ENCODE data around the gene FAM131A. TPM values are rescaled to one million over a fixed set of nuclear protein-coding genes. Genes with fewer than 3 reads are reported as not detected.

FAM131A gene
- total and polyA plus RNA-seq, 2 of the 4 experiments (the other 2 are of a cell fraction), result 10.8 to 19.5 TPM

DNA sequence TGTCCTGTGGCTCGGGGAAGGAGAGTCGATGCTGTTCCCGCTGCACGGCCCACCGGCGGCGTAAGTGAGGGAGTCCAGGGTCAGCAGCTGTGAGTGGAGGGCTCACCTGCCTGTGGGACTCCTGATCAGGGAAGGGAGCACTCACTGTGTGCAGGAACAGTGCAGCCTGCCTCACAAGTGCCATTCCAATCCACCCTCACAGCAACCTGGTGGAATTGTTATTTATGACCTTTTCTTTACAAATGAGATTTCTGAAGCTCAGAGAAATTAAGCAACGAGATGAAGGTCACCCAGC is 51.5 kb downstream of the FAM131A start:
- DNase-seq (no peak), ATAC-seq (ENCODE audit: low read depth) (no peak)
- in situ Hi-C loops (cut with MboI; ENCODE audit: low sequenced_read_pairs), result no loop called here
- no peak overlapping the region for H2BK120ac ChIP-seq (ENCODE audit: low read depth, low read length)
- no peak overlapping the region for H3K27ac ChIP-seq (ENCODE audit: insufficient read depth, low read length)
- H2BK20ac ChIP-seq (ENCODE audit: low read depth, low read length), result no peak overlapping the region
- no peak overlapping the region for H4K91ac ChIP-seq (ENCODE audit: insufficient read depth, low read depth, low read length)
- no peak overlapping the region for H3K56ac ChIP-seq (ENCODE audit: extremely low read depth, insufficient read depth, low read length)
- H3K9me3 ChIP-seq (ENCODE audit: control insufficient read depth, insufficient read depth, low read length), result no peaks in the 10 kb centered on the region
- ChIA-PET POLR2A (ENCODE audit: unreplicated experiment) (no interaction called here), CTCF (no interaction called here)
- intact Hi-C loops (cut with micrococcal nuclease), result no loop called here
- no peak overlapping the region for H3K4me3 ChIP-seq (ENCODE audit: insufficient read depth, low read depth, low read length)
- peaks cover 69% of the 10 kb centered on the region for H3K27me3 ChIP-seq (ENCODE audit: control insufficient read depth, insufficient read depth, low read length)
- H4K8ac ChIP-seq (ENCODE audit: low read depth in 2 of 2, low read length in 2 of 2), result no peak overlapping the region
- no TSS peak for BruUV-seq (replicated peaks)
- no peak overlapping the region for H3K4ac ChIP-seq (ENCODE audit: low read depth, low read length)
- H2AK5ac ChIP-seq (ENCODE audit: low read depth, low read length), result no peak overlapping the region
- TF ChIP-seq, protein P1, sequence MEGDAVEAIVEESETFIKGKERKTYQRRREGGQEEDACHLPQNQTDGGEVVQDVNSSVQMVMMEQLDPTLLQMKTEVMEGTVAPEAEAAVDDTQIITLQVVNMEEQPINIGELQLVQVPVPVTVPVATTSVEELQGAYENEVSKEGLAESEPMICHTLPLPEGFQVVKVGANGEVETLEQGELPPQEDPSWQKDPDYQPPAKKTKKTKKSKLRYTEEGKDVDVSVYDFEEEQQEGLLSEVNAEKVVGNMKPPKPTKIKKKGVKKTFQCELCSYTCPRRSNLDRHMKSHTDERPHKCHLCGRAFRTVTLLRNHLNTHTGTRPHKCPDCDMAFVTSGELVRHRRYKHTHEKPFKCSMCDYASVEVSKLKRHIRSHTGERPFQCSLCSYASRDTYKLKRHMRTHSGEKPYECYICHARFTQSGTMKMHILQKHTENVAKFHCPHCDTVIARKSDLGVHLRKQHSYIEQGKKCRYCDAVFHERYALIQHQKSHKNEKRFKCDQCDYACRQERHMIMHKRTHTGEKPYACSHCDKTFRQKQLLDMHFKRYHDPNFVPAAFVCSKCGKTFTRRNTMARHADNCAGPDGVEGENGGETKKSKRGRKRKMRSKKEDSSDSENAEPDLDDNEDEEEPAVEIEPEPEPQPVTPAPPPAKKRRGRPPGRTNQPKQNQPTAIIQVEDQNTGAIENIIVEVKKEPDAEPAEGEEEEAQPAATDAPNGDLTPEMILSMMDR (conservative IDR thresholded peaks at IDR 0.05; ENCODE audit: low read depth, low read length), result no peak
- TF ChIP-seq RAD21 (IDR thresholded peaks at IDR 0.05; ENCODE audit: low read length) (no peak), MAZ (IDR thresholded peaks at IDR 0.05; ENCODE audit: borderline replicate concordance, low read depth, low read length) (no peak)
- H2BK15ac ChIP-seq (ENCODE audit: low read depth, low read length), result no peak overlapping the region
- no peak overlapping the region for H3K18ac ChIP-seq (ENCODE audit: low read depth, low read length)
- H3K4me2 ChIP-seq (ENCODE audit: low read depth, low read length), result no peak overlapping the region
- H3K9ac ChIP-seq (ENCODE audit: low read depth, low read length), result no peak overlapping the region
- H3K4me1 ChIP-seq (ENCODE audit: control insufficient read depth, insufficient read depth, low read length), result no peaks in the 10 kb centered on the region
- no peak overlapping the region for H3K23ac ChIP-seq (ENCODE audit: low read depth, low read length)
- dilution Hi-C loops (cut with HindIII; ENCODE audit: low sequenced_read_pairs, unreplicated experiment), result no loop called here
- no peak overlapping the region for H2BK5ac ChIP-seq (ENCODE audit: low read depth, low read length, poor library complexity, severe bottlenecking)
- no CpG with 5 or more reads among the region's 8 CpGs for WGBS, 2 experiments (ENCODE audit: extremely low coverage in 2 of 2, insufficient read length in 1 of 2)
- no peaks in the 10 kb centered on the region for H3K36me3 ChIP-seq (ENCODE audit: control insufficient read depth, insufficient read depth, low read length)
- no peaks in the 10 kb centered on the region for H3K9me1 ChIP-seq (ENCODE audit: insufficient read depth, low read length)
- H3K14ac ChIP-seq (replicated peaks; ENCODE audit: low read depth, low read length), result no peak overlapping the region
- H3K79me1 ChIP-seq (ENCODE audit: low read depth in 1 of 2, low read length in 2 of 2), result no peaks in the 10 kb centered on the region
- peak overlapping the region; percentile 24 for H2AK9ac ChIP-seq (replicated peaks; ENCODE audit: low read depth, low read length, poor library complexity)
- H4K20me1 ChIP-seq (ENCODE audit: insufficient read depth, low read length), result no peaks in the 10 kb centered on the region
- no peak overlapping the region for H2AFZ ChIP-seq (replicated peaks; ENCODE audit: low read length, poor library complexity)
- no peak overlapping the region for H4K5ac ChIP-seq (ENCODE audit: low read depth, low read length)

Measured in IMR-90 (cell line).